Hepatocyte (in vitro differentiated cells): ENCODE measurements around the gene VPS26C.

ENCODE experiments used
- CTCF ChIP-seq: fragments of 200-600 bp; sonication (generic); IDR thresholded peaks from 2 replicates; pipeline ENCODE4 v1.5.1; 2016; ENCODE audit warnings: antibody characterized with exemption, mild to moderate bottlenecking; ENCODE audit not compliant: poor library complexity
- EZH2 ChIP-seq: fragments of 200-600 bp; sonication (generic); IDR thresholded peaks from 2 replicates; pipeline ENCODE4 v1.6.1; 2016; ENCODE audit warnings: antibody characterized with exemption, mild to moderate bottlenecking, borderline replicate concordance
- EZH2phosphoT487 ChIP-seq: fragments of 200-600 bp; sonication (generic); IDR thresholded peaks from one replicate; pipeline ENCODE4 v1.6.1; 2018; ENCODE audit warnings: antibody characterized with exemption, mild to moderate bottlenecking, low read depth, moderate library complexity; ENCODE audit not compliant: unreplicated experiment, severe bottlenecking

GRCh38 chr21:37257967-37258877 is 8.9 kb downstream of the VPS26C start:
- no peak for TF ChIP-seq CTCF
- TF ChIP-seq EZH2 = no peak
- TF ChIP-seq EZH2phosphoT487 = no peak
